Measurements from ENCODE around the gene CAMTA1. TPM values are rescaled to one million over a fixed set of nuclear protein-coding genes. Genes with fewer than 3 reads are reported as not detected.

The CAMTA1 gene
- polyA plus RNA-seq, 1 donor (not counting 4 experiments of a cell fraction or from before 2014, with no cell fraction given): 51.4 TPM

- Histone ChIP-seq H3K4me3 (ENCODE audit: control insufficient read depth in 2 of 3, extremely low read depth in 1 of 3, insufficient read depth in 2 of 3, low read depth in 1 of 3, low read length in 3 of 3) (peak overlapping the region in 1 of 3 experiments; percentile 37), H3K4me2 (ENCODE audit: control insufficient read depth, extremely low read depth, insufficient read depth, low read depth, low read length) (peak overlapping the region; percentile 59), H3K36me3 (ENCODE audit: control insufficient read depth in 2 of 2, extremely low read depth in 1 of 2, insufficient read depth in 2 of 2, low read length in 2 of 2) (no peaks in the 10 kb centered on the region), H2AFZ (ENCODE audit: control insufficient read depth, low read length) (no peak overlapping the region), H3K9ac (ENCODE audit: control insufficient read depth, extremely low read depth, insufficient read depth, low read length) (peak overlapping the region; percentile 53), H3K79me2 (ENCODE audit: control insufficient read depth, insufficient read depth, low read length) (no peaks in the 10 kb centered on the region), H3K9me3 (ENCODE audit: control insufficient read depth, low read depth, low read length) (no peaks in the 10 kb centered on the region), H3K4me1 (ENCODE audit: control insufficient read depth, extremely low read depth, insufficient read depth, low read length) (peaks cover 25% of the 10 kb centered on the region), H3K27ac (ENCODE audit: control insufficient read depth, insufficient read depth, low read length) (peak overlapping the region; percentile 72), H3K27me3 (ENCODE audit: control insufficient read depth, extremely low read depth, insufficient read depth, low read length) (no peaks in the 10 kb centered on the region), H4K20me1 (ENCODE audit: control insufficient read depth, extremely low read depth, insufficient read depth, low read length) (no peaks in the 10 kb centered on the region), H3K9me1 (ENCODE audit: control insufficient read depth, extremely low read depth, insufficient read depth, low read length) (no peaks in the 10 kb centered on the region)
- dilution Hi-C loops (cut with MboI; ENCODE audit: extremely low pct_ligation_motif_present, low sequenced_read_pairs): no loop called here
- no peak for DNase-seq (ENCODE audit: low read depth, low spot score)
- FAIRE-seq: no peak
- no peak for TF ChIP-seq EZH2 (IDR thresholded peaks at IDR 0.05; ENCODE audit: low read length)
- TF ChIP-seq CTCF (optimal IDR thresholded peaks at IDR 0.05 in 1 of 3, IDR thresholded peaks at IDR 0.05 in 1 of 3, conservative IDR thresholded peaks at IDR 0.05 in 1 of 3; ENCODE audit: extremely low read depth in 1 of 3, insufficient read depth in 2 of 3, low read length in 3 of 3): no peak
Measured at GRCh38 chr1:7110321-7110720, 325.1 kb downstream of the CAMTA1 start.

- H3K27ac ChIP-seq (ENCODE audit: control insufficient read depth, insufficient read depth, low read length): no peak overlapping the region
- H4K20me1 ChIP-seq (ENCODE audit: control insufficient read depth, extremely low read depth, insufficient read depth, low read length): no peaks in the 10 kb centered on the region
- H3K9me3 ChIP-seq (ENCODE audit: control insufficient read depth, low read depth, low read length): no peaks in the 10 kb centered on the region
- no peaks in the 10 kb centered on the region for H3K27me3 ChIP-seq (ENCODE audit: control insufficient read depth, extremely low read depth, insufficient read depth, low read length)
- TF ChIP-seq CTCF (optimal IDR thresholded peaks at IDR 0.05 in 1 of 3, IDR thresholded peaks at IDR 0.05 in 1 of 3, conservative IDR thresholded peaks at IDR 0.05 in 1 of 3; ENCODE audit: extremely low read depth in 1 of 3, insufficient read depth in 2 of 3, low read length in 3 of 3) (no peak), EZH2 (IDR thresholded peaks at IDR 0.05; ENCODE audit: low read length) (no peak)
- no peaks in the 10 kb centered on the region for H3K79me2 ChIP-seq (ENCODE audit: control insufficient read depth, insufficient read depth, low read length)
- dilution Hi-C loops (cut with MboI; ENCODE audit: extremely low pct_ligation_motif_present, low sequenced_read_pairs): no loop called here
- FAIRE-seq (no peak), DNase-seq (ENCODE audit: low read depth, low spot score) (no peak)
- peaks cover 34% of the 10 kb centered on the region for H3K4me1 ChIP-seq (ENCODE audit: control insufficient read depth, extremely low read depth, insufficient read depth, low read length)
- H3K9me1 ChIP-seq (ENCODE audit: control insufficient read depth, extremely low read depth, insufficient read depth, low read length): no peaks in the 10 kb centered on the region
- no peak overlapping the region for H3K9ac ChIP-seq (ENCODE audit: control insufficient read depth, extremely low read depth, insufficient read depth, low read length)
- H2AFZ ChIP-seq (ENCODE audit: control insufficient read depth, low read length): no peak overlapping the region
- no peak overlapping the region for H3K4me2 ChIP-seq (ENCODE audit: control insufficient read depth, extremely low read depth, insufficient read depth, low read depth, low read length)
- no peaks in the 10 kb centered on the region for H3K36me3 ChIP-seq (ENCODE audit: control insufficient read depth in 2 of 2, extremely low read depth in 1 of 2, insufficient read depth in 2 of 2, low read length in 2 of 2)
- H3K4me3 ChIP-seq (ENCODE audit: control insufficient read depth in 2 of 3, extremely low read depth in 1 of 3, insufficient read depth in 2 of 3, low read depth in 1 of 3, low read length in 3 of 3): no peak overlapping the region
Measured at GRCh38 chr1:7111853-7112252, 326.6 kb downstream of the CAMTA1 start.

Data from keratinocyte (primary cell).